SKM-1 treated with dmso at 0.1 percent for 144 hours (cell line): ENCODE measurements around the gene SLC26A1.
"Not testable (repeated sequence)": the region's sequence is repeated elsewhere in the genome, so short reads cannot be mapped to it uniquely, and the experiment has no call there.

Source experiments
- DNase-seq: peaks from one replicate; lab custom pipeline; 2025; ENCODE audit not compliant: unreplicated experiment; lab: John Stamatoyannopoulos, UW

The SLC26A1 gene

DNA sequence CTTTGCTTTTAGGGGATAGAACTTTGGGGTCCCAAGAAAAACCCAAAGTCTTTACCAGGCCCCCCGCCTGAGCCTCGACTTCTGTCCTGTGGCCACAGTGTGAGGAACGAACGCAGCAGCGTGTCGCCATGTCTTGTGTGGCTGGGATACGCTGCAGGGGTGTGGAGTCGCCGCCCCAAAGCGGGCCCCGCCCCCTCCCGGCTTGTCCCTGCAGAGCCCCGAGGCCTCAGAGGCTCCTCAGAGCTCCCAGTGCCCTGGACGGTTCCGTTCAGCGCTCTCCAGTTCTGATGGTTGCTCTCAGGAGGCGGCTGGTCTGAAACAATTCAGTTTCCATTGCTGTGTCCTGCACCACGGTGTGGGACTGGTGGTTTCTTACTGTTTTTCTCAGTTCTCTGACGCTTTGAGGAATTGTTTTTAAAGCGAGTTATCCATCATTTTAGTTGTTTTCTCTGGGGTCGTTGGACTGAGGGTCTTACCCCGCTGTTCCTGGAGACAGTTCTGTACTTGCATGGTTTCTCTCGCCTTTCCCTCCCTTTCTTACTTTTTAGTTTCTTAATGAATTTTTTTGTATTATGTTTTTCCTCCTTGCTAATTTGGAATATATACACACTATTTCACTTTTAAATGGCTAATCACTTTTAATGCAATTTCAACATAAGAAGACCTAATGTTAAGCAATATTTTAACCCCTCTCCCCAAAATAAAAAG, 7.9 kb downstream of the SLC26A1 start:
- no peak for DNase-seq

DNA sequence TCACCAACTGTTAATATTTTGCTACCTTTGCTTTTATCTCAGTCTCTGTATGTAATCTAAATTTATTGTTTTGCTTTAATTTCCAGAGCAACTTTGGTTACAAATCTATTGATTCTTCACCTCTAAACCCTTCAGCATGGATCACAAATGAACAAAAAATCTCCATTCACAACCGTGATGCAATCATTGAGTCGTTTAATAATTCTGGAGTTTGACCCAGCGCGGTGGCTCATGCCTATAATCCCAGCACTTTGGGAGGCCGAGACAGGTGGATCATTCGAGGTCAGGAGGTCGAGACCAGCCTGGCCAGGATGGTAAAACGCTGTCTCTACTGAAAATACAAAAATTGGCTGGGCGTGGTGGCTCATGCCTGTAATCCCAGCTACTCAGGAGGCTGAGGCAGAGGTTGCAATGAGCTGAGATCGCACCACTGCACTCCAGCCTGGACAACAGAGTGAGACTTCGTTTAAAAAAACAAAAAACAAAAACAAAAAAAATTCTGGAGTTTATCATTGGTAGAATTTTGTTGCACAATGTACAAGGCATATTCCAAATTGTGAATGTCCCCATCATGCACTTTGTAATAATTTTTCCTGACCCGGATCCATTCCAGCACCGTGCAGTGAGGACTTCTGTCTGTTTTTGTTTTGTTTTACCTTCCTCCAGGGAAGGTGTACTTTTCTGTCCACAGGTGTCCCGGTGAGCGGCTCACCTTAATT, 8.7 kb downstream of the SLC26A1 start:
- no peak for DNase-seq

DNA sequence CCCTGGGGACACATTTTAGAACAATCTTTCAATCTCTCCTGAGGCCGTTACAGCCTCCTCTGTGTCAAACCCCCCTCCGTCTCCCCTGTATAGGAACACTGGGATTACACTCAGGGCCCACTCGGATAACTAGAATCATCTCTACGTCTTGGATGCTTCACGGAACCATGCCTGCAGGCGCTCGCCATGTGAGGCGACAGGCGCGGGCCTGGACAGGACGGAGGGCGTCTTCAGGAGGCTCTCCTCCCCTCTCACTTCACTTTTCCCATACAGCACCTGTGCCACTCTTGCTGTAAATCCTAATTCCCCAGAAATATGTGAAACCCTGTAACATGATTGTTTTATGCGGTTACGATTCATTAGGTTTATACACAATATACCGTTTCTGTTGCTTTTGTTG, 10.4 kb downstream of the SLC26A1 start:
- no peak for DNase-seq

DNA sequence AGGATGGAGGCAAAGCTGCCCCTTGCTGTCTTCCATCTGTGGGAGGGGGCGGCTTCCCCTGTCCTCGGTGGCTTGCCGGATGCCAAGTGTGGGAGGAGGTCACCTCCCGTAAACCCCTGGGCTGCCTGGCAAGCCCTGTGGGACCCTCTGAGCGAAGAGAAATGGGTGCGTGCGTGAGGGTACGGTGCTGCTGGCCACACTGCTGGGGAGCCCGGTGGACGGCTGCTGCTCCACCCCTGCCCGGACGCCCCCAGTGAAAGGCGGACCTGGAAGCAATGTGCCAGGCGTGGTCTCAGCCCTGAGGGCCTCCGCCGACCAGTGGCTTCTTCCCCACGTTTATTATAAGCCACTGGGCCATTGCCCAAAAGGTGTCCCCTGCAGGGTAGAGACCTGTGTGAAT, 10.9 kb downstream of the SLC26A1 start:
- DNase-seq = no peak

DNA sequence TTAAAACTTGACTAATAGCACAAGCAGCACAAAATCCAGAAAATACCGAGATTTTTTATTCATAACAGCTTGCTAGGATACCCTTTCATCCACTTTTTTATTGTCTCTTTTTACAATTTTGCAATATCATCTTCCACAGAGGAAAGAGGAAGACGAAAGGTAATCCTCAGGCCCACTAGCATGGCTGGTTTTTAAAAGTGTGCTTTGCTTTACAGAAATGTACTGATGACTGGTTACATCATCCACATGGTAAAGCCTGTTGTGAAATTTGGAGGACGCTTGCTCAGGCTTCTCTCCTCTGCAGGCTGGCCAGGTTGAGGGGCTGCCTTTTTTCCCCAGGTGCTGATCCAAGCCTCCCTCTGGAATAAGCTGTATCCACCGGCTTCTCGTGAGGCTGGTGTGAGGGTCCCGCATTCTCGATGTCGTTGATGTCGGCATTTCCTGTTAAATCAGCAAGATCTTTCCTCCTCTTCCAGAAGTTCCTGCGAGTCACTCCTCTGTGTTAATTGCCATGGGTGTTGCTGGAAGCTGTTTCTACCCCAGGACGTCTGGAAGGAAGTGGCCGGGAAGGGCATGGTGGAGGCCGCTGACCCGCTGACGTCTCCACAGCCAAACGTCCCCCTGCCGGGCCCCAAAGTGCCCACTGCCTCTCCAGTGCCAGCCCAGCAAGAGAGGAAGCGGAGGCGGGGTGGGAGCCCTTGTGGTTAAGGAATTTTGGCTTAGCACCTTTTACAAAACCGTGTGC, 14.1 kb downstream of the SLC26A1 start:
- peak; percentile 100 for DNase-seq

DNA sequence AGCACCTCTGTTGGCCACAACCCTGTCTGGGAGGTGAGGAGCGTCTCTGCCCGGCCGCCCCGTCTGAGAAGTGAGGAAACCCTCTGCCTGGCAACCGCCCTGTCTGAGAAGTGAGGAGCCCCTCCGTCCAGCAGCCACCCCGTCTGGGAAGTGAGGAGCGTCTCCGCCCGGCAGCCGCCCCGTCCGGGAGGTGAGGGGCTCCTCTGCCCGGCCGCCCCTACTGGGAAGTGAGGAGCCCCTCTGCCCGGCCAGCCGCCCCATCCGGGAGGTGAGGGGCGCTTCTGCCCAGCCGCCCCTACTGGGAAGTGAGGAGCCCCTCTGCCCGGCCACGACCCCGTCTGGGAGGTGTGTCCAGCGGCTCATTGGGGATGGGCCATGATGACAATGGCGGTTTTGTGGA, 17.2 kb downstream of the SLC26A1 start:
- DNase-seq = not testable (repeated sequence)

DNA sequence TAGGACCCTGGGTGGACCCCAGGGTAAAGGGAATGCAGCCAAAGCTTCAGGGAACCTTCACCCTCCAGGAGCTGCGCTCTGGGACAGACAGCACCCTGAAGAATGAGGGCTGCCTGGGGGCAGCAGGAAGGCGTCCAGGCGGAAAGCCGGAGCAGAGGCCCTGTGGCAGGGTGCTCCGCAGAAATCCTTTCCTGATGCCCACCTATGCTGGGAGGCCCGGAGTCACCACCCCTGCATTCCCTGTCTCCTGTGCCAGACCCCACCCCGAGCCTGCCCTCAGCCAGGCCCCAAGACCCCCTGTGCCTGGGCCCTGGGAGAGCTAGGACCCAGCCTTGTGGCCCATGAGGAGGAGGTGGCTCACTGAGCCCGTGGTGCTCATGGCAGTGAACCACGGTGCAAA, 18.5 kb downstream of the SLC26A1 start:
- DNase-seq = no peak

DNA sequence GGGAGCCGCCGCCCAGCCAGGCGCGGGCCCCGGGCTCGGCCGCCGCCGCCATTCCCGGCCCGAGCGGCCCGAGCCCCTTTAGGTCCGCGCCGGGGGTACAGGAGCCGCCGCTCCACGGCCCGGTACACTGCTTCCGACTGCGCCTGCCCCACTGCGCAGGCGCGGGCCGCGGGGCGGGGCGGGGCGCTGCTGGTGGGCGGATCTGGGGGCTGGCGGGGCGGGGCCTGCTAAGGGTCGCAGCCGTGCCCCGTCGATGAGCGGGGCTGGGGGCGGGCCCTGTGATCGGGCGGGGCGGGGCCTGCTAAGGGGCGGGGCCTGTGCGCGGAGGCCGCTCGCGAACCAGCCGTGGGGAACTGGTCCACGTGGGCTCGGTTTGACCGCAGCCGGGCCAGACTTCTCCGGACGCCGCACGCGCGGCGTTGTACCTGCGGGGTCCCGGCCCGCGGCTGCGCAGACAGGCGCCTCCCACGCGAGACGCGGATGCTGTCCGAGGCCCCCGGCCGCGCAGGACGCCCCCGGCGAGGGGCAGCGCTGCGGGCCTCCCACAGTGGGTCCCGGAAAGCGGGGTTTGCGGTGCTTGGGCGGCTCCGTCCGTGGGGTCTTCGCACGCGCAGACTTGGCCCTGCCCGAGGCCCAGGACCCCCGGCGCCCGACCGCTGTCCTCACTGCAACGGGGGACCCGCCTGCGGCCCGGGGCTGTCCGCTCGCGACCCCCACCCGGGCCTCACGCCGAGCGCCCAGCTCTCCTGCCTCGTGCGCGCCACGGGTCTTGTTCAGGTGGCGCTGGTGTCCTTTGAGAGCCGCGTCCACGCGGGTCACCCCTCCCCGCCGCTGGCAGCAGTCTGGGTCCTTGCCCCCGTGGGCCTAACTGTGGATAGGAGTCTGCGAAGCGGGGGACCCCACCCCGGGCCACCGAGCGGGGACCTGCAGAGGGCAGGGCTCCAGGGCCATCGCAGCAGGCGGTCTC, 19.5 kb downstream of the SLC26A1 start, which contains the start of gene DGKQ:
DGKQ (minus strand) TSS at position 139 of the 967 bp plus-strand sequence; CDS start at position 52, 87 bp downstream.
- DNase-seq = peak; percentile 76

DNA sequence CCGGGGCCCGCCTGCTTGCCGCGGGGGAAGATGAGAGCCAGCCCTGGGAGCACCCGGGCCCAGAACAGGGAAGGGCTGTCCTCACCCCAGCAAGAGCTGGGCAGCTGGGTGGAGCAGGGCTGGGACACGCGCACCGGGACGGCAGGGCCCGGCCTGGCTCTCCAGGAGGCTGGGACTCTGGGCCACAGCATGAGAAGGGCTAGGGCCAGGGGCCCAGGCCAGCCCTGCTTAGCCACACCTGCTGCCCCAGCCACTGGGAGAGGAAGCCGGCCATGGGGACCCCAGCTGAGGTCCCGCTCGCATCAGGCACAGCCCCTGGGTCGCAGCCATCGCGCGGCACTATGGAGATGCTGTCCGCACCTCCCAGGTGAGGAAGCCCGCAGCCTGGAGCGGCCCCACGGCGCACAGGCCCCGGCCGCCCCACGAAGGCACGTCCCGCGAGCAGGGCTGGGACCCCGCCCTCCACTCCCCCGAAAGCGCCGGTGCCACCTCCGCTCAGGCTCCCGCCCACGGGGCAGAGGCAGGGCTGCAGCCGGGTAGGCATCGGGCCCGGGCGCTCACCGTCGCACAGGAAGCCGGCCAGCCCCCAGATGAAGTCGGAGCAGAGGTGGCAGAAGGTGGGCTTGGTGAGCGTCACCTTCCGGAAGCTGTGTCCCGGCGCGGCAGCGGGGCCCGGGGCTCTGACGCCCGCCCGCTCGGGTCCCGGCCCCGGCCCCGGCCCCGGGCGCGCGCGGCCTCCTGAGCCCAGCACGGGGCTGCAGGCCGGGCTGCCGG, 20.4 kb downstream of the SLC26A1 start:
- DNase-seq = no peak

DNA sequence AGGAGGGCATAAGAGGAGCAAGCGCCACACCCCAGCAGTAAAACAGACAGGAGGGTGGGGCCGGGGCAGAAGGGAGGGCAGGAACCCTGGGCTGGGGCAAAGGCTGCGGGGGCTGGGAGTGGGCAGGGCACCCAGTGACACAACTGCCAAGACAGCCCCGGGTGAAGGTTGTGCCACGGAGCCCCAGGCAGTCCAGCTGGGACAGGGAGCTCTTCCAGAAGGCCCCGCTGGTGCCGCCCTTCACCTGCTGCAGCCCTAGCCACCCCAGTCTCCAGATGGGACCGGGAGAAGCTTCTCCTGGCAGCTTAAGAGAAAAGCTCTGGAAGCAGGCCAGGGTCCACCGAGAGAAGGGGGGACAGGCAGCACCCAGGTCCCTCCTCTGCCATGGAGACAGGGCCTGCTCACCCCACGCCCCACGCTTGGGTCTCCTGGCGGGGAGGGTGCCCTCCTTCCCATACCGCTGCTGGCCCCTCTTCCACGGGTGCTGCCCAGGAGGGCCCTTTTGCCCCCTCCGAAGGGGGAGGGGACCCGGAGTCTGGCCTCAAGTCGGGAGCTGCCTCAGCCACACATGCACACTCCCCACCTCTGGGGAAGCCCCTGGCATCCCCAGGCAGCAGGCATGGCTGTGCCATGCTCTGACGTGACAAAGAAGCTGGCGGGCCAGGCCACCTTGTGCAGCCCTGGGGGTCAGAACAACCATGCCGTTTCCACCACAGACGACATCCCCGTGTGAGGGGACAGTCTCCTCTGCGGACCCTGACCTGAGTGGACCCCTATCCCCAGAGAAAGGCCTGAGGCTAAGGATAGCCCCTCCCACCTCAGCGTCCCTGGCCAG, 21.3 kb downstream of the SLC26A1 start:
- DNase-seq = no peak

DNA sequence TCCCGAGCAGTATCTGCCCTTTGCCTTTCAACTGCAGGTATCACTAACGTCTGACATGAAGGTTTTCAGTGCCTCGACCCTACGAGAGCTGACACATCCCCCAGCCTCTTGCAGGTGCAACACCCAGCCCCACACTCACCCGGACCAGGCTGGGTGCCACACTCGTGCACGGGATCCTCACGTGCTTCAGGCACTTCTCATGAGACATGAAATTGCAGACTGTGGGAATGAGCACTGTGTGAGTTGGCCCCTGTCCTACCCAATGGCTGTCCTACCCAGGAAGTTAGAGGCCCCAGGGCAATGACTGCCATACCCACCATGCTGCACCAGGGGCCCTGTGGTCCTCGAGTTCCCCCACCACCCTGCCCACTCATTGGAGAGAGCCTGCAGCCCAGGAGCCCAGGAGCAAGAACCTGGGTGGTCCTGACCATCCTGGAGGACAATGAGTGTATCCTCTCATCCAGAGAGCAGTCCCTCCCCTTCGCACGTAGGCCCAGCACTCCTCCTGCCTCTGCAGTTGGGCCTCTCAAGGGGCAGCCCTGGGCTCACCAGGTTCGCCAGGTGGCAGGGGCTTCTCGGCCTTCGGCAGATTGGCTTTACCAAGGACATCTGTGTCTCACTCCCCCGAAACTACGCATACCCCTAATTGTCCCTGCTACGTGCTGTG, 22.2 kb downstream of the SLC26A1 start:
- no peak for DNase-seq

DNA sequence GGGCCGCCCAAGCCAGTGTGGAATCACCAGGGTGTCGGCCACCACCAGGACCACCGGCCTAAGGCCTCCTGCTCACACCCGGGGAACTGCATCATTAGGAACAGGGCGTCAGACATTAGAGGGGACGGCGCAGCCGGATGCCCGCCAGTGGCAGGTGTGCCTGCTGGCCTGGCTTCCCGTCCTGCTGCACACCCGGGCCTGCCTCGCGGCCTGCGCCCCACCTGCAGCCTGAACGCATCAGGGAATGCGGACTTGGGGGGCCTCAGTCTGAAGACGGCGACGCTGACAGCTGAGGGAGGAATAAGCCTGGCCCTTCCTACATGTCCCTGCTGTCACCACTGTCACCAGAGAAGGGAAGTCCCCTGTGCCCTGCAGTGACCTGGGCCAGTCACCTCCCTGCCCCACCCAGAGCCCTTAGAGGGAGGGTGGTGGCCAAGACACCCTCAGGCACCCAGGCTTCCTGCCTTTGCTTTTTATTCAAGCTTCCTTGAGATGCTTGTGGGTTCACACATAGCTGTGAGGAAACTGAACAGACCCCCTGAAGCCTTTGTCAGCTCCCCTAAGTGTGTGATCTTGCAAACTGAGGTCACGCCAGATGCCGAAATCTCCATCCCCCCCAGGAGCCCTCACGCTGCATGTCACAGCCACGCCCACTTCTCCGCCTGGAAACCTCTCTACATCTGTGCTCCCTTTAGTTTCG, 23.0 kb downstream of the SLC26A1 start:
- DNase-seq = no peak

DNA sequence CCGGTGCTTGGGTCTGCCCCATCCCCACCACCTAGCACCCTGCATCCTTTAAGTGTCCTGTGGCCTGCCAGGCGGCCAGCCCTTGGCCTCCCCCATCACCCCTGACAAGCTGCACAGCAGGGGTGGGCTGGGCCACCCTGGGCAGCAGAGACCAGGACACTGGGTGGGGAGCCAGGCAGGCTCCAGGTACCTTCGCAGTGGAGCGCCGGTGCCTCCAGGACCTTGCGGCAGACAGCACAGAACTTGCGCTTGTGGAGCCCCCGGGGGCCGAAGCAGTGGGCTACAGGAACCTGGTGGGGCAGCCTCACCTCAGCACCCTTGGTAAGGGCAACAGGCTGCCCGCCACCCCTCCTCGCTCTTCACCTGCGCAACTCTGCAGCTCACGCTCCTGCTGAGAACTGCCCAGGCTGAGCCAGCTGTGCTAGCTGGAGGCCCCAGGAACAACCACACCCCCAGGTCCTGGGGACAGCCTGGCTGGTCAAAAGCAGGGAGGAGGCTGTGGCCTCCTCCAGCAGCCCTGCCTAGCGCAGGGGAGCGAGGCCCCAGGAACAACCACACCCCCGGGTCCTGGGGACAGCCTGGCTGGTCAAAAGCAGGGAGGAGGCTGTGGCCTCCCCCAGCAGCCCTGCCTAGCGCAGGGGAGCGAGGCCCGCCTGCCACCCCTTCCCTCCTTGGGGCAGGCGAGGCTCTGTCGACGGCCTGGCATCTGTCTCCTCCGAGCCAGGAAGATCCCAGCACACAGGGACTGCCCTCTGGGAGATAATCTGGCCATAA, 24.4 kb downstream of the SLC26A1 start:
- DNase-seq = no peak

DNA sequence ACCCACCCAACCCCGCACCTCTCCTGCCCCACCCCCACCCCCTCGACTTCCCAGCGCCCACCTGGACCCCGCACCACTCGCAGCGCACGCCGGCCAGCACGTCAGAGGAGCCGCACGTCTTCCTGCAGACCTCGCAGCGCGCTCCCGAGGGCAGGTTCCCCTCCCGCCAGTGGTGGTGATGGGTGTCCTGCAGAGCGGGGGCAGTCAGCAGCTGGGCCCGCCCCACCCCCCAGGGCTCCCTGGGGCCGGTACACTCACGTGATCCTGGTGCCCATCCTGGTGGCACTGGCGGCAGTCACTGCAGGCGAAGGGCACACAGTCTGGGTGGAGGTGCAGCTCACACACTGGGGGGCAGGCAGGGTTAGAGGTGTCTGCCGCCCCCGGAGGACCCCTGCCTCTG, 25.0 kb downstream of the SLC26A1 start:
- DNase-seq = no peak

DNA sequence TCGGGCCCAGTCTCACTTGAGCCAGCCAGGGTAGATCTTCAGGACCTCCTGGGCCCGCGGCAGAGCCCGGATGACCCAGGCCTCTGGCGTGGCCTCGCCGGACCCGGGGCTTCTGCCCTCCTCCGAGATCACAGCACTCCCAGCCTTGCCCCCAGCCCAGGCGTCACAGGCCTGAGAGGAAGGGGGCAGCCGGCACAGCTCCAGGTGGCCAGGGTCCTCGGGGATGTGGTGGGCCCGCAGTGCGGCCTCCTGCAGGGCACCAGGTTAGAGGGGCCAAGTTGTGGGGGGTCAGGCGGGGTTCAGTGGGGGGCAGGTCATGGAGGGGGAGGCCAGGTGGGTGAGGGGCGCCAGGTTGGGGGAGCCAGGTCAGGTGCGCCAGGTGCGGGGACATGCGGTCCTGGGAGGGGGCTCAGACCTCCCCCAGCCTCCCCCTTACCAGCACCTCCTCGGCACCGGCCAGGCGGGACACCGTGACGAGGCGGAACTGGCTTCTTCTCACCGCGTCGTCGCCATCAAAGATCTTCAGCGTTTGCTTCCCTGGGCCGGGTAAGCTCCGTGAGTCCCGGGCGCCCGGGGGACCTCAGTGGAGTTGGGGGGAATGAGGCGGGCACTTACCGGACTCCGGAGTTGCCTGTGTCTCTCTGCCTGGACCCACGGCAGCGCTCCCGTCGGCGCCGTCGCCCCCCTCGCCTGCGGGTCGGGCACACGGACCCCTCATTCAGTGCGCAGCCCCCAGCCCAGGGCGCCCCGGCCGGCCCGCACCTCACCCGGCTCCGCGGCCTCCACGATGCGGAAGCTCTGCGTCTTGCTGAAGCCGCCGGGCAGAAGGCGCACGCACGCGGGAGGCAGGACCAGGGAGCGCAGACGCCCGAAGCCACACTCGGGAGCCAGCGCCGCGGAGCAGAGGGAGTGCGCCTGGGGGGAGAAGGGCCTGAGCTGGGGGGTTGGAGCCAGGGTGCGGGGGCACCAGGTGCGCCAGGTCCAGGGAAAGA, 25.8 kb downstream of the SLC26A1 start:
- no peak for DNase-seq
